Right lobe of liver (tissue), 4 donors: ENCODE results near the gene CLDND2.

ENCODE experiments used
- POLR2A ChIP-seq: fragments of 450-650 bp; IDR thresholded peaks from one replicate; pipeline ENCODE4 v1.6.1; 2017; ENCODE audit warnings: antibody characterized with exemption, mild to moderate bottlenecking
- TF ChIP-seq, protein P1 (sequence below), 4 donors: fragments of 200-600 bp in 3 of 4; fragments of 450-650 bp in 1 of 4; IDR thresholded peaks; one replicate each; pipeline versions ENCODE4 v1.5.1 to v1.8.0; 2016 to 2022; ENCODE audit warnings: antibody characterized with exemption in 4 of 4, mild to moderate bottlenecking in 2 of 4
- donor health status: DM: no; HTN: no; CAD: no.
- donor health status: DM: no; HTN: no; CAD: no.
- donor health status: DM: no; HTN: yes; CAD: no.

DNA sequence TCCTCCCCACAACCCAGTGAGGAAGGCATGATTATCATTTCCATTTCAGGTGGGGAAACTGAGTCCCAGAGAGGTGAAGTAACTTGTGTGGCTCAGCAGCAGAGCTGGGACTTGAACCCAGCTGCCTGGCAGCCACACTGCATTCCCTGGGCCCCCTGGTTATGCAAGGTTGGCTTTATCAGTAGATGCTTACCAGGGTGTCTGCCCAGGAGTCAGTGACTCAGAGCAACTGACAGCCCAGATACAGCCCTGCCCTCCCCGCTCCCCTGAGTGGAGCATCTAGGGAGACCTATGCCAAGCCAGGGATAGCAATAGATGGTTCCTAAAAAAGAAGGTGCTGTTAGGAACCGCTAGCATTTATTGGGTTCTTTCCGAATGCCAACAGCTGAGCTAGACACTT lies 51.4 kb downstream of the CLDND2 start:
- TF ChIP-seq, protein P1, sequence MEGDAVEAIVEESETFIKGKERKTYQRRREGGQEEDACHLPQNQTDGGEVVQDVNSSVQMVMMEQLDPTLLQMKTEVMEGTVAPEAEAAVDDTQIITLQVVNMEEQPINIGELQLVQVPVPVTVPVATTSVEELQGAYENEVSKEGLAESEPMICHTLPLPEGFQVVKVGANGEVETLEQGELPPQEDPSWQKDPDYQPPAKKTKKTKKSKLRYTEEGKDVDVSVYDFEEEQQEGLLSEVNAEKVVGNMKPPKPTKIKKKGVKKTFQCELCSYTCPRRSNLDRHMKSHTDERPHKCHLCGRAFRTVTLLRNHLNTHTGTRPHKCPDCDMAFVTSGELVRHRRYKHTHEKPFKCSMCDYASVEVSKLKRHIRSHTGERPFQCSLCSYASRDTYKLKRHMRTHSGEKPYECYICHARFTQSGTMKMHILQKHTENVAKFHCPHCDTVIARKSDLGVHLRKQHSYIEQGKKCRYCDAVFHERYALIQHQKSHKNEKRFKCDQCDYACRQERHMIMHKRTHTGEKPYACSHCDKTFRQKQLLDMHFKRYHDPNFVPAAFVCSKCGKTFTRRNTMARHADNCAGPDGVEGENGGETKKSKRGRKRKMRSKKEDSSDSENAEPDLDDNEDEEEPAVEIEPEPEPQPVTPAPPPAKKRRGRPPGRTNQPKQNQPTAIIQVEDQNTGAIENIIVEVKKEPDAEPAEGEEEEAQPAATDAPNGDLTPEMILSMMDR (IDR thresholded peaks at IDR 0.05), result no peak
- TF ChIP-seq POLR2A, result no peak
